Fibroblast of the aortic adventitia (primary cell): Measurements from ENCODE around the gene ARHGAP6. TPM values are rescaled to one million over a fixed set of nuclear protein-coding genes. Genes with fewer than 3 reads are reported as not detected.
"Not testable (repeated sequence)": the region's sequence is repeated elsewhere in the genome, so short reads cannot be mapped to it uniquely, and the experiment has no call there.

Source experiments
- DNase-seq: peaks from one replicate; pipeline ENCODE4 v3.0.0-alpha.2; 2010; ENCODE audit warnings: low read depth
- H3K4me3 ChIP-seq: 2 replicates; pipeline ENCODE4 v1.5.1; 2011; ENCODE audit warnings: low read depth, mild to moderate bottlenecking, control low read depth, low read length, moderate library complexity
- CTCF ChIP-seq: IDR thresholded peaks from 2 replicates; pipeline ENCODE4 v1.5.1; 2011; ENCODE audit warnings: mild to moderate bottlenecking, low read length, control low read depth, inconsistent platforms; ENCODE audit not compliant: insufficient read depth
- total RNA-seq: library from RNA; depleted of rRNA; stranded (reverse); fragments of >200 nt; gene quantifications from 2 replicates; pipeline ENCODE4 v1.2.3, GENCODE V29; 2012; ENCODE audit warnings: low replicate concordance

ARHGAP6 gene
- total RNA-seq, 1 donor: 16.9 TPM

DNA sequence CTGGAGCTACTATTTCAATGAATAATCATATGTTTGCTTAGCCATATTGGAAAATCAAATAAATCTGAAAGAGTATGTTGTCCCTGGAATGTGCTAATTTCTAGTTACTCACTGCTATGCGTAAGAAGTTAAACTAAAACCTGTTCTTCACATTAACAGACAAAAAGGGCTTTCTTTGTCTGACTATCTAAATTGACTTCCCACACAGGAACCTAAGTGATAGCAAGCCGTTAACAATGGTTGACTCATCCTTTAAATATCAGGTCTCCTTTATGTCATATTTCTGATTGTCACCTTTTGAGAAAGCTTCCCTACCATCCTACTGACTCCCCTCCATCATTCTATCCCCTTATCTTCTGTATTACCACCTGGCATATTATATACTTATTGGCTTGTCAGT lies 291.1 kb downstream of the ARHGAP6 start:
- TF ChIP-seq CTCF: no peak

DNA sequence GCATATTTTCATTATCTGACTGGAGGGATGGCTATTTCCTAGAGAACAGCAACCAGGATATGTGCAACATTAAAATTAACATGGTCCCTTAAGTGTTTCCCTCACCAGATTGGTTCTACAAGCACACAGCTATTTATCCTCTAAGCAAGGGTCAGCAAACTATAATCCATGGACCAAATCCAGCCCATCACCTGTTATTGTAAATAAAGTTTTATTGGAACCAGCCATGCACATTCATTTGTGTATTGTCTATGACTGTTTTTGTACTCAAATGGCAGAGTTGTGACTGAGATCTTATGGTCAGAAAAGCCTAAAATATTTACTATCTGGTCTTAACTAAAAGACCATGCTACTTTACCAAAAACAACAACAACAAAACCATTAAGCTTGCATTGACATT lies 294.6 kb downstream of the ARHGAP6 start:
- H3K4me3 ChIP-seq: no peak overlapping the region
- TF ChIP-seq CTCF: no peak
- DNase-seq: no peak

More for the DNA sequence above, 291.1 kb downstream of the ARHGAP6 start:
- DNase-seq: no peak
- H3K4me3 ChIP-seq: no peak overlapping the region

DNA sequence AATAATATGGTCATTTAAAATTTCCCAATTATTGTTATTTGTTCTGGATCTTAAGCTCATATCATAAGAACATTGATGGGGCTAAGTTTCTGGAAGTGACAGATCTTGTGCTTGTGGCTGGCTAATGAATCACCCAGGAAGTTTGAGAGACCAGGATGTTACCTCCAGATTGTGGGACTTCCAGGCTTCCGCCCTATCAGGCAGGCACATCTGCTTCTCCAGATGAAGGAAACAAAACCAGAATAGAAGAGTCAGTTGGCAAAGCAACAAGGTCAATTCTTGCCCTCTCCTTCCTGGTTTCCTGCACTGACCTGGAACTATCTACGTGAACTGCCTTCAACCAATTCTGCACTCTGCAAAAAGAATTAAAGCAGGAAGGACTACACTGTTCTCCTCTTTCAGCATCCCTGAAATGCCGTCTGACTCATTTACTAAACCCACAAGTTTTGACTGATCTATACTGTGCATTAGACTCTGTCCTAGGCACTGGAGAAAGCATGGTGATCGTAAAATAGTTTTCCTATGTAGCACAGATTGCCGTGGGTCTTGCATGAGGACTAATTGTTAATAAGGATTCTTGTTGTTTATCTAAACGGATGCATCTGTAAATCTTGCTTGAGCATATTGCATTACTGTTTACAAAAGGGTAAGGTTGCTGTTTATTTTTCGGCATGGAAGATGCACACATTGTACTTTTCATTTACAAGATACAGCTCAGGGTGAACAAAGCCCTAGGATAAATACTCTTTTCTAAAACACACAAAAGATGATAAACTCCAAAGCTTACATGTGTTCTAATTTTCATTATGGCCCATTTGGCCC lies 297.9 kb downstream of the ARHGAP6 start:
- no peak for DNase-seq
- TF ChIP-seq CTCF: no peak

DNA sequence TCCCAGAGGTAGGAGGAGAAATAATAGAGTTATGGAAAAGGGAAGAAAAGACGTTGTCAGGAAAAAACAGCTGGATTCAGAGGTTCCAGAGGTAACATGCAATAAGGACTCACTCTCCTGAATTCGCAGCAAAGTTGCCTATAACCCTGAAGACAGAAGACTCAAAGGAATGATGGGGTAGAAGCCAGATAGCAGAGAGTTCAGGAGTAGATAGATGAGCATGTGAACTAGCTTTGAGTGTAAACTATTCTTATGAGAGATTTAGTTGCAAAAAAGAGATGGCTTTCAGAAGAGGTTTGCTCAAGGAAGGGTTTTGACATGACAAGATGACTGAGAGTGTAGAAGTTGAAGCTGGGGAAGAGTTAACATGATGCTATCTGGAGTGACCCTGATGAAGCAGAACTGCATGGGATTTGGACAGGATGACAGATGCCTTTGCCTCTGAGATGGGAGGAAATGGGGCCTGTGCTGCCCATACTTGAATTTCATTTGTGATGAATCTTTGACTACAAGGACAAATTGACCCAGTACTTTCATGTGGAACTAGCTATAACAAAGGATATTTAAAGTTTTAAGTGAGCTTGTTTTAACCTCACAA lies 298.6 kb downstream of the ARHGAP6 start:
- DNase-seq: no peak
- H3K4me3 ChIP-seq: no peak overlapping the region
- TF ChIP-seq CTCF: no peak

More for the DNA sequence above, 297.9 kb downstream of the ARHGAP6 start:
- H3K4me3 ChIP-seq: no peak overlapping the region

- no peak for DNase-seq
- TF ChIP-seq CTCF: no peak
- no peak overlapping the region for H3K4me3 ChIP-seq
Measured at GRCh38 chrX:11365426-11365825, 300.3 kb downstream of the ARHGAP6 start.

DNA sequence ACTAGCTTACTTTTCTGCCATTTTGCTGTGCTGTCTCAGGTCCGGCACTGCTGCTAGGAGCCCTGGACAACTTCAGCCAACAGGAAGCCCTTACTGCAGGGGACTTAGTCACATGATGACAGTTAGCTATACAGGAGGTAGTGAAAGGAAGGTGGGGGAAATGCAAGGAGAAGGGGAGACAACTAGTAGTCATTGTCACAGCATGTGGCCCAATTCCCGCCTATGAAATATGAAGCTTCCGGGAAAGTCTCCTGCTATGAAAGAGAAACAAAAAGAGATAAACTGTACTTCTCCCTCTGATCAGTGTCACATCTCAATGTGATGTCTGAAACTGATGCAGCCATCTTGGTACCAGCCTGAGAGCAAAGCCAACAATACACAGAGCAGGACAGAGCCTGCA lies 300.9 kb downstream of the ARHGAP6 start:
- no peak for DNase-seq
- H3K4me3 ChIP-seq: no peak overlapping the region
- TF ChIP-seq CTCF: no peak

DNA sequence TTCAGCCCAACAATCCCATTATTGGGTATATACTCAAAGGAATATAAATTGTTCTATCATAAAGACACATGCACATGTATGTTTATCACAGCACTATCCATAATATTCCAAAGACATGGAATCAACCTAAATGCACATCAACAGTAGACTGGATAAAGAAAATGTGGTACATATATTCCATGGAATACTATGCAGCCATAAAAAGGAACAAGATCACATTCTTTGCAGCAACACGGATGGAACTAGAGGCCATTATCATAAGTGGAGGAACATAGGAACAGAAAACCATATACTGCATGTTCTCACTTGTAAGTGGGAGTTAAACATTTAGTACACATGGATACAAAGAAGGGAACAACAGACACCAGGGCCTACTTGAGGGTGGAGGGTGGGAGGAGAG lies 301.9 kb downstream of the ARHGAP6 start:
- not testable (repeated sequence) for DNase-seq

More for the DNA sequence above, 301.9 kb downstream of the ARHGAP6 start:
- H3K4me3 ChIP-seq: not testable (repeated sequence)
